GM10266 (cell line): Measurements from ENCODE around the gene GSTK1.
"Not testable (repeated sequence)": the region's sequence is repeated elsewhere in the genome, so short reads cannot be mapped to it uniquely, and the experiment has no call there.

Experiments used
- DNase-seq: peaks from one replicate; pipeline ENCODE4 v3.0.0; 2012; ENCODE audit errors: extremely low spot score
- TF ChIP-seq, protein P1 (sequence below): IDR thresholded peaks from 2 replicates; pipeline ENCODE4 v1.5.1; 2012; ENCODE audit warnings: mild to moderate bottlenecking, low read depth; ENCODE audit not compliant: control insufficient read depth, insufficient read depth; ENCODE audit errors: missing control alignments

The GSTK1 gene

DNA sequence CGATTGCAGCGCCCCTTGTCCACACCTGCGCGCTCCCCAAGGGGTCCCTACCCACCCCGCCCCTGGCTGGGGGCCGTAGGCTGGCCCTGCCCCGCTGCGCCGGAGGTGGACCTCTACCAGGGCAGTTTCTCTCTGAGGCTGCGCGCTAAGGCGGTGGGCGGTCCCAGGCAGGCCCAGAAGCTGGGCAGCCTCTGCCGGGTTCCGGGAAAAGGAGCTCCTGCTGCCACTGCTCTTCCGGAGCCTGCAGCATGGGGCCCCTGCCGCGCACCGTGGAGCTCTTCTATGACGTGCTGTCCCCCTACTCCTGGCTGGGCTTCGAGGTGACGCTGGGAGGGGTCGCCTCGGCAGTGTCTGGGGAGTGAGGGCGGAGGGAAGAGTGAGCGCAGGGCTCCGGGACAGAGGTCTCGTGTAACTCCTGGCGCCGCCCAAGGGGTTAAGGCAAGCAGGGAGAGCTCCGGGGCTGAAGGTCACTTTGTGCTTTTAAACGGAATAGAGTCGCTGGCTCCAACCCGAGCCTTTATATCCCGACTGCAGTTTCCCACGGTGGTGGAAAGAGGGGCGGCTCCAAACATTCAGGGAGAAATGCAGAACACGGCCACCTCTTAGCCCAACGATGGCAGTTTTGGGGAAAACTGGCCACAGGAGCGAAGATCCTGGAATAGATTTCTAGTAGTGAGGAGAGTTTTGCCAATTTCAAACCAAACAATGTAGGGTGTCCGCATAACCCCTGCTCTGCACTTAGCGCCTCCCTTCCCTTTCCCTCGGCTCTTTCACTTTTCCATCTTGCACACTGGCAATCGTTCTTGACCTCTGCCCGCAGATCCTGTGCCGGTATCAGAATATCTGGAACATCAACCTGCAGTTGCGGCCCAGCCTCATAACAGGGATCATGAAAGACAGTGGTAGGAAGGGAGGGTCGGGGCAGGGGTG is at the start of gene GSTK1:
TSS of gene GSTK1 (plus strand) at position 176 of the 930 bp plus-strand sequence. CDS start at position 249, 73 bp downstream.
- DNase-seq, result peak; percentile 81
- TF ChIP-seq, protein P1, sequence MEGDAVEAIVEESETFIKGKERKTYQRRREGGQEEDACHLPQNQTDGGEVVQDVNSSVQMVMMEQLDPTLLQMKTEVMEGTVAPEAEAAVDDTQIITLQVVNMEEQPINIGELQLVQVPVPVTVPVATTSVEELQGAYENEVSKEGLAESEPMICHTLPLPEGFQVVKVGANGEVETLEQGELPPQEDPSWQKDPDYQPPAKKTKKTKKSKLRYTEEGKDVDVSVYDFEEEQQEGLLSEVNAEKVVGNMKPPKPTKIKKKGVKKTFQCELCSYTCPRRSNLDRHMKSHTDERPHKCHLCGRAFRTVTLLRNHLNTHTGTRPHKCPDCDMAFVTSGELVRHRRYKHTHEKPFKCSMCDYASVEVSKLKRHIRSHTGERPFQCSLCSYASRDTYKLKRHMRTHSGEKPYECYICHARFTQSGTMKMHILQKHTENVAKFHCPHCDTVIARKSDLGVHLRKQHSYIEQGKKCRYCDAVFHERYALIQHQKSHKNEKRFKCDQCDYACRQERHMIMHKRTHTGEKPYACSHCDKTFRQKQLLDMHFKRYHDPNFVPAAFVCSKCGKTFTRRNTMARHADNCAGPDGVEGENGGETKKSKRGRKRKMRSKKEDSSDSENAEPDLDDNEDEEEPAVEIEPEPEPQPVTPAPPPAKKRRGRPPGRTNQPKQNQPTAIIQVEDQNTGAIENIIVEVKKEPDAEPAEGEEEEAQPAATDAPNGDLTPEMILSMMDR, result no peak

GRCh38 chr7:143213478-143213877 is 49.8 kb upstream of the GSTK1 start:
- not testable (repeated sequence) for DNase-seq

GRCh38 chr7:143214789-143215679 is 48.2 kb upstream of the GSTK1 start:
- DNase-seq, result peak; percentile 72
- TF ChIP-seq, protein P1, result peak; percentile 100

GRCh38 chr7:143216151-143216550 is 47.1 kb upstream of the GSTK1 start:
- TF ChIP-seq, protein P1, result no peak
- DNase-seq, result no peak

GRCh38 chr7:143216686-143217085 is 46.6 kb upstream of the GSTK1 start:
- DNase-seq, result no peak
- TF ChIP-seq, protein P1, result no peak

DNA sequence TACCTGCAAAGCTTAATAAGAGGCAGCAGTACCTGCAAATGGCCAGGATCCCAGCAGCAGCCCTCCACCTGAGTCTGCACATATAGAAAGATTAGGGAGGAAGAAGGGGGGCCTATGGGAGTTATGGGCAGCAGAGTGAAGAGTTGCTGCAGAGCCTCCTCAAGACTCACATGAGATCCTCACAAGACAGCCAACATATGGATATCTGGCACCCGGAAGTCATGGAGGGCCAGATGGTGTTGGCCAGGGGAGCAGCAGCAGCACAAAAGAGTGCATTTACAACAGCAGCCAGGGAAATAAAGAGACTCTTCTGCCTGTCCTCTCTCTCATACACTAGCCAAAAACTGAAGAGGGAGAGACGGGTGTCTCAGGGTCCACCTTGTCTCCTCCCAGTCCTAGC is 45.4 kb upstream of the GSTK1 start:
- TF ChIP-seq, protein P1, result no peak
- DNase-seq, result no peak

DNA sequence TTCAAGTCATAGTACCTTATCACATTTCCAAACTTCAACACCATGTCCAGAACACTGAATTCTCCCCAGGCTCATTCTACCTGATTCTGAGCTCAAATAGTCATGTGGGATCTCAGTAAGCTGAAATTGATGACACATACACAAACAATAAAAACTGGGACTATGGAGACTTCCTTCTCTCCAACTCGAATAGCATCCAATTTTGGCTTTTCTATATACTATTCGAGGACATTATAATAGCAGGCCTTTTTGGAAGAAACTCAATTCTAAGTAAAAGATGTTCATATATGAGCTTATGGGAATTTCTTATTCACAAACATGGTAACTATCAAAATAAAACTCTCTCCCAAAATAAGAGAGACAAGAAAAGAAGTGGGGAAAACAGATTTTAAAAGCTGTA is 42.0 kb upstream of the GSTK1 start:
- TF ChIP-seq, protein P1, result no peak
- no peak for DNase-seq
